A673 (cell line): ENCODE data around the gene TENM3. TPM values are rescaled to one million over a fixed set of nuclear protein-coding genes. Genes with fewer than 3 reads are reported as not detected.

Experiments used
- BruUV-seq: library from RNA; stranded (reverse); fragments of 400-500 nt; replicated peaks from 2 replicates; lab custom pipeline; 2021; lab: Mats Ljungman, UMichigan
- CTCF ChIA-PET: fragments of 300-600 bp; sonication (Branson Sonifier 250); formaldehyde crosslinking; loops from one replicate; lab custom pipeline; 2022; ENCODE audit warnings: antibody characterized with exemption; lab: Charles Lee
- POLR2A ChIA-PET: fragments of 300-600 bp; sonication (Branson Sonifier 250); formaldehyde crosslinking; loops from one replicate; lab custom pipeline; 2022; ENCODE audit warnings: antibody characterized with exemption; ENCODE audit not compliant: low non-redundant PET; lab: Charles Lee
- DNase-seq: peaks from one replicate; pipeline ENCODE4 v3.0.0-alpha.2; 2015; ENCODE audit warnings: low spot score
- H3K27ac ChIP-seq: fragments of 200-600 bp; sonication (generic); 2 replicates; pipeline ENCODE4 v1.5.1; 2016; ENCODE audit warnings: mixed run types, low read depth, mild to moderate bottlenecking, mixed read lengths, antibody characterized with exemption, low read length; ENCODE audit not compliant: poor library complexity, severe bottlenecking
- H3K27me3 ChIP-seq: fragments of 200-600 bp; sonication (generic); replicated peaks from 2 replicates; pipeline ENCODE4 v1.6.1; 2017; ENCODE audit warnings: mixed run types, low read depth, mild to moderate bottlenecking, mixed read lengths, antibody characterized with exemption, low read length; ENCODE audit not compliant: insufficient read depth, poor library complexity
- H3K36me3 ChIP-seq: fragments of 200-600 bp; sonication (generic); 2 replicates; pipeline ENCODE4 v1.6.1; 2016; ENCODE audit warnings: mixed run types, mild to moderate bottlenecking, mixed read lengths, antibody characterized with exemption, low read length; ENCODE audit not compliant: insufficient read depth, poor library complexity, severe bottlenecking
- H3K4me1 ChIP-seq: fragments of 200-600 bp; sonication (generic); 2 replicates; pipeline ENCODE4 v1.6.1; 2017; ENCODE audit warnings: mixed run types, mild to moderate bottlenecking, mixed read lengths, antibody characterized with exemption, low read length; ENCODE audit not compliant: insufficient read depth, poor library complexity, severe bottlenecking
- H3K4me3 ChIP-seq: fragments of 200-600 bp; sonication (generic); 2 replicates; pipeline ENCODE4 v1.5.1; 2016; ENCODE audit warnings: low read depth, mixed run types, mild to moderate bottlenecking, mixed read lengths, low read length; ENCODE audit not compliant: poor library complexity, severe bottlenecking
- H3K9me3 ChIP-seq: fragments of 200-600 bp; sonication (generic); 2 replicates; pipeline ENCODE4 v1.6.1; 2016; ENCODE audit warnings: mixed run types, low read depth, mild to moderate bottlenecking, mixed read lengths, antibody characterized with exemption, low read length; ENCODE audit not compliant: poor library complexity, severe bottlenecking
- EZH2 ChIP-seq: fragments of 200-600 bp; sonication (generic); IDR thresholded peaks from 2 replicates; pipeline ENCODE4 v1.6.1; 2017; ENCODE audit warnings: borderline replicate concordance, low read depth, mild to moderate bottlenecking, mixed read lengths, antibody characterized with exemption, low read length; ENCODE audit not compliant: poor library complexity, severe bottlenecking
- intact Hi-C: fragments of 100-400 bp; cut with micrococcal nuclease; formaldehyde crosslinking; loops from one replicate; pipeline ENCODE4 v1.10.0; 2022; ENCODE audit not compliant: unreplicated experiment
- total RNA-seq: library from RNA; stranded (reverse); gene quantifications from 2 replicates; pipeline ENCODE4 v1.2.3, GENCODE V29; 2021
- TF ChIP-seq, protein P1 (sequence below): fragments of 300-800, 200-600 bp; sonication (generic); conservative IDR thresholded peaks from 2 replicates; pipeline ENCODE4 v1.5.1; 2017; ENCODE audit warnings: low read depth, mild to moderate bottlenecking, antibody characterized with exemption, low read length, moderate library complexity, mixed read lengths

The TENM3 gene
- total RNA-seq, 1 experiment from 2014 or later = 26.4 TPM

DNA sequence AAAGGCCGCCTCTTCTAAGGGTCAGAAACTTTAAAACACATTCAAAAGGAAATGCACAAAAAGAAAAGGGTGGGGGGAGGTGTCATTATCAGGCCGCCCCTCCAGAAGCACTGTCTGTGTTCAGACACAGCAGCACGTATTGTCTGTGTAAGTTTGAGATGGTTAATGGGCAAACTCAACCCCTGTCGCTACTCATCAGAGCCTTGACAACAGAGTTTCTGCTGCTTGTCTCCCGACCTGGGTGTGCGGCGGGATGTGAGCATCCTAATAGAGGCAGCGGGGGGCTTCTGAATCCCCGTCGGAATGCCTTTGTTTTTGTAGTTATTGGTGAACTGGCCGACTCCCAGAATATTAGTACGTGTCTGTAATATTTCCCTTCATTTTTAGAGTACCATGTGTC lies 515.1 kb downstream of the TENM3 start:
- Histone ChIP-seq H3K4me3 (no peak overlapping the region), H3K4me1 (no peaks in the 10 kb centered on the region), H3K27me3 (no peaks in the 10 kb centered on the region), H3K27ac (no peak overlapping the region), H3K36me3 (no peaks in the 10 kb centered on the region), H3K9me3 (no peaks in the 10 kb centered on the region)
- no peak for DNase-seq
- intact Hi-C loops = no loop called here
- TF ChIP-seq, protein P1, sequence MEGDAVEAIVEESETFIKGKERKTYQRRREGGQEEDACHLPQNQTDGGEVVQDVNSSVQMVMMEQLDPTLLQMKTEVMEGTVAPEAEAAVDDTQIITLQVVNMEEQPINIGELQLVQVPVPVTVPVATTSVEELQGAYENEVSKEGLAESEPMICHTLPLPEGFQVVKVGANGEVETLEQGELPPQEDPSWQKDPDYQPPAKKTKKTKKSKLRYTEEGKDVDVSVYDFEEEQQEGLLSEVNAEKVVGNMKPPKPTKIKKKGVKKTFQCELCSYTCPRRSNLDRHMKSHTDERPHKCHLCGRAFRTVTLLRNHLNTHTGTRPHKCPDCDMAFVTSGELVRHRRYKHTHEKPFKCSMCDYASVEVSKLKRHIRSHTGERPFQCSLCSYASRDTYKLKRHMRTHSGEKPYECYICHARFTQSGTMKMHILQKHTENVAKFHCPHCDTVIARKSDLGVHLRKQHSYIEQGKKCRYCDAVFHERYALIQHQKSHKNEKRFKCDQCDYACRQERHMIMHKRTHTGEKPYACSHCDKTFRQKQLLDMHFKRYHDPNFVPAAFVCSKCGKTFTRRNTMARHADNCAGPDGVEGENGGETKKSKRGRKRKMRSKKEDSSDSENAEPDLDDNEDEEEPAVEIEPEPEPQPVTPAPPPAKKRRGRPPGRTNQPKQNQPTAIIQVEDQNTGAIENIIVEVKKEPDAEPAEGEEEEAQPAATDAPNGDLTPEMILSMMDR = no peak
- TF ChIP-seq EZH2 = no peak
- CTCF ChIA-PET = no interaction called here
- POLR2A ChIA-PET = no interaction called here
- no TSS peak for BruUV-seq

DNA sequence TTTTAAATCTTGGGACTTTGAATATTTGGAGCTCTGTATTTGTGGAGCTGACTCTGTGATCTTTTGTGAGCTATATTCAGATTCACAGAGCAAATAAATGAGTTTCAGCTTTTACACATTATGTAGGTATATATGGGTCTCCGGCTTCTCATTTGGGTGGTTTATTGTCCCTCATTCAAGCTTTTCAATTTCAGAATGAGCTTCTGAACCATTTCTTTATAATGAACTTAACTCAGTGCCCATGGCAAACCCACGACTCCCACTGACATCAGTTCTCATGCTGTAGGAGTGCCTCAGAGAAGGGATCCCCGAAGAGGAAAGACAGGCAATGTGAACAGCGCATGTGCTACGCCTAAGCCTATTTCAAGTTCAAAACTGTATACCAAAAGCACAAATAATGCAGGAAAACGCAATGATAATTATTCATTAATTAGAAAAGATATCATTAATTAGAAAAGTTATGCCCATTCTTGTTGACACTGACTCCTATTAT lies 517.4 kb downstream of the TENM3 start:
- ChIA-PET CTCF (no interaction called here), POLR2A (no interaction called here)
- Histone ChIP-seq H3K27me3 (no peaks in the 10 kb centered on the region), H3K4me1 (no peaks in the 10 kb centered on the region), H3K36me3 (no peaks in the 10 kb centered on the region), H3K4me3 (no peak overlapping the region), H3K9me3 (no peaks in the 10 kb centered on the region), H3K27ac (no peak overlapping the region)
- BruUV-seq = no TSS peak
- DNase-seq = no peak
- intact Hi-C loops = no loop called here
- TF ChIP-seq, protein P1 = no peak
- no peak for TF ChIP-seq EZH2

DNA sequence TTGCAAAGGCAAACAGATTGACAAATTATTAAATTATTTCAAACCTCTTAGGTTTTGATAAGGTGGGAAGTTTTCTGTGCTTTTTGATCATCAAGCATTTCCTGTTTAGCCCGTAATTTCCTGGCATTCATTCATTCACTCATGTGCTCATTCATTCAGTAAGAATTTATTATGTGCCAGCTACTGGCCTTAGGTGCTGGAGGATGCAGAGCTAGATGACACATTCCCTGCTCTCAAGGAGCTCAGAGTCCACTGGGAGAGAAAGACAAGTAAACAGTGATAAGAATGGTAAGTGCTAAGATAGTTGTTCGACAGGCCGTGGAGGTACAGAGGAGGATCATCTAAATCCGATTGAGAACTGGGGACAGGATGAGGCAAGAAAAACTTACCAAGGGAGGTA lies 520.9 kb downstream of the TENM3 start:
- Histone ChIP-seq H3K36me3 (no peaks in the 10 kb centered on the region), H3K27me3 (no peaks in the 10 kb centered on the region), H3K4me1 (no peaks in the 10 kb centered on the region), H3K9me3 (no peaks in the 10 kb centered on the region), H3K4me3 (no peak overlapping the region), H3K27ac (no peak overlapping the region)
- TF ChIP-seq, protein P1 = no peak
- no peak for TF ChIP-seq EZH2
- ChIA-PET CTCF (interaction anchor here (0.6 kb wide), 1 partner anchor 71 kb away, joined by 5 read pairs; no protein-coding TSS in a partner anchor), POLR2A (interaction anchor here (0.6 kb wide), 1 partner anchor 551 kb away, joined by 3 read pairs; no protein-coding TSS in a partner anchor)
- BruUV-seq = no TSS peak
- intact Hi-C loops = no loop called here
- DNase-seq = no peak
